ENCODE data around the gene PTRHD1. TPM values are rescaled to one million over a fixed set of nuclear protein-coding genes. Genes with fewer than 3 reads are reported as not detected.
A peak's percentile ranks its signal among the peaks of the same experiment; 100 is the strongest.

Gene PTRHD1
- total RNA-seq, 6 donors from 2014 or later: 13.8 to 45.8 (median 27.6) TPM

- Histone ChIP-seq H3K4me3 (no peak overlapping the region), H3K27me3 (no peaks in the 10 kb centered on the region), H3K36me3 (no peaks in the 10 kb centered on the region), H3K9me3 (no peaks in the 10 kb centered on the region), H3K4me1 (peaks cover 5 to 12% (median 8%) of the 10 kb centered on the region in 4 donors), H3K27ac (no peak overlapping the region)
- WGBS, 2 donors: 80 to 85% methylated on average over 17 of the region's 17 CpGs
- DNase-seq: no peak
- TF ChIP-seq EP300 (IDR thresholded peaks at IDR 0.05) (no peak), CTCF (IDR thresholded peaks at IDR 0.05) (no peak), POLR2A (IDR thresholded peaks at IDR 0.05) (no peak), POLR2AphosphoS5 (IDR thresholded peaks at IDR 0.05) (no peak)
- no peak for ATAC-seq (ENCODE audit: low FRiP score in 2 of 2)
These were observed 35.2 kb upstream of the PTRHD1 start for GRCh38 chr2:24828238-24828996.

DNA sequence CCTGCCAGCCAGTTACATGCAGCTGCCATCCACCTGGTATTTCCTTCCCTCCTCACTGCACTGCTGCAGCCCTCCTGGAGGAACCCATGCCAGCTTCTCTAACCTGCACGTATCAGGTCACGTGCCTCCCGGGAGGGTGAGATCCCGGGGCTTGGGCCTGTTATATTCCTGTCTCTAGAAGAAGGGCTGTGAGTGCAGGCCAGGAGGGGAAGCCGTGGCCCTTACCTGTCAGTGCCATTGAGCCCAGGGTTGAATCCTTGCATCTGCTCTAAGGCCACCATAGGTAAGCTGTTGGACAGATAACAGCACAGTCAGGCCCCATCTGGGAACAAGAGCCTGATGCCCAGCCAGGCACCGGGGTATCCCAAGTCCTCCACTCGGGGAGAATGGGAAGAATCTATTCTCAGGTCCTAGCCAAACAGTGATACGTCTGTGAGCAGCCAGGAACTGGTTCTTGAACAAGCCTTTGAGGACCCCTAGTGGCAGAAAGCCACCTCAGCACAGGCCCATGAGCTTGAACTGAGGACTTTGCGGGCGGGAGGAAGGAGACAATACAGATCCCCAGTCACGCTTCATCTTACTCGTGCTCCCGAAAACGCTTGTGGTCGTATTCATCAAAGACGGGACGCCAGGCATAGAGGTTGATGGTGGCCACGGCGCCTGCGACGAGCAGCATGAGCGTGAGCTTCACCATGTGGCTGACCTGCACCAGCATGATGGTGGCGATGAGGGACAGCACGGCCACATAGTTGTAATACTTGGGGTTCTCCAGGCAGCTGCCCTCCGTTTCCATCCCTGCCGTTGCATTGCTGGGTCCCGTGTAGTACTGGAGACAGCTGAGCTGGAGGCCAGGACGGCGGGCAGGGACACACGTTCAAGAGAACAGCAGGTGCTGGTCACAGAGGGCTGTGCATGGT lies 34.4 kb upstream of the PTRHD1 start:
- H3K27ac ChIP-seq: no peak overlapping the region
- H3K27me3 ChIP-seq: no peaks in the 10 kb centered on the region
- no peak overlapping the region for H3K4me3 ChIP-seq
- peak; percentile 79 to 80 for DNase-seq
- no peaks in the 10 kb centered on the region for H3K9me3 ChIP-seq
- TF ChIP-seq CTCF (IDR thresholded peaks at IDR 0.05) (peak; percentile 83 to 90 (median 86)), POLR2AphosphoS5 (IDR thresholded peaks at IDR 0.05) (no peak)
- peaks cover 0 to 4% (median 0%) of the 10 kb centered on the region in 4 donors for H3K36me3 ChIP-seq
- peak; percentile 87 to 90 for ATAC-seq (ENCODE audit: low FRiP score in 2 of 2)
- 30 to 49% methylated on average over 21 to 30 of the region's 30 CpGs for WGBS, 2 donors
- peaks cover 5 to 12% (median 8%) of the 10 kb centered on the region in 4 donors for H3K4me1 ChIP-seq

- H3K9me3 ChIP-seq: no peaks in the 10 kb centered on the region
- H3K36me3 ChIP-seq: peaks cover 0 to 6% (median 2%) of the 10 kb centered on the region in 4 donors
- TF ChIP-seq EP300 (IDR thresholded peaks at IDR 0.05) (no peak), CTCF (IDR thresholded peaks at IDR 0.05) (no peak), POLR2AphosphoS5 (IDR thresholded peaks at IDR 0.05) (no peak), POLR2A (IDR thresholded peaks at IDR 0.05) (no peak)
- WGBS, 2 donors: 51 to 70% methylated on average over 5 of the region's 5 CpGs
- H3K27ac ChIP-seq: no peak overlapping the region
- H3K27me3 ChIP-seq: no peaks in the 10 kb centered on the region
- H3K4me3 ChIP-seq: no peak overlapping the region
- no peak for DNase-seq
- no peak for ATAC-seq (ENCODE audit: low FRiP score in 2 of 2)
- H3K4me1 ChIP-seq: peaks cover 5 to 12% (median 8%) of the 10 kb centered on the region in 4 donors
These were observed 33.6 kb upstream of the PTRHD1 start for GRCh38 chr2:24826773-24827145.

DNA sequence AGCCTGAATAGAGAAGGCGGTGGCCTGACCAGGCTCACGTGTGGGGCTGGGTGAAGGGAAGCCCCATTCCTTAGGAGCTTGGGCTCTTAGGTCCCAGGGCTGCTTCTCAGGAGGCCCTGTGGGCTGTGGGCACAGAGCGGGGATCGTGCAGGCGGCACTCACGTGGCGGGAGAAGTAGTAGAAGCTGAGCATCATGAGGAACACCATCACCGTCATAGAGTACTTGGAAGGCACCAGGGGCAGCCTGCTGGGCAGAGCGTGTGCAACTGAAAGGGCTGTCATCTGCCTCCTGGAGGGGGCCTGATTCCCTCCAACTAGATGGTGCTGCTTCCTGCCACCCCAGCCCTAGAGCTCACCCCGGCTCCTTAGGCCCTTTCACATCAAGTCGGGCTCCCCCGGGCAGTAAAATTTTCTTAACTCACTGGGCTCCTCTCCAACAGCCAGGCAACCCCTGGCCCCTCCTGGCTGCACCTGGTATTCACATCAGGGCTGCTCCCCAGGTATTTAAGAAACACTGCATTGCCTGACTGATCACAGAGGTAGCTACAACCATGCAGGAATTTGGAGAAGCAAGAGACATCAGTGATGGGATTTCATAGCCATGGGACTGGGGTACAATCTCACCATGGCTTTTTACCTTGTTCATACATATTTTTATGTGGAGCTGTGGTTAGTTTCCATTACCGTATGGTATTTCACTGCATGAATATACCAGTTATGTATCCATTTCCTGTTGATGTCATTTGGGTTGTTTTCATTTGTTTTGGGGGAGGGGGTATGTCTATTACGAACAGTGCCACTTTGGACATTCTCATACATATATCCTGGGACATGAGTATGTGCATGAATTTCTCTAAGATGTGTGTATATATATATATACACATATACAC lies 32.9 kb upstream of the PTRHD1 start:
- Histone ChIP-seq H3K27me3 (no peaks in the 10 kb centered on the region), H3K9me3 (no peaks in the 10 kb centered on the region), H3K36me3 (peaks cover 0 to 12% (median 5%) of the 10 kb centered on the region in 4 donors), H3K4me1 (peaks cover 5 to 12% (median 8%) of the 10 kb centered on the region in 4 donors), H3K27ac (no peak overlapping the region), H3K4me3 (no peak overlapping the region)
- ATAC-seq (ENCODE audit: low FRiP score in 2 of 2): no peak
- WGBS, 2 donors: 89% methylated on average over 11 to 13 of the region's 14 CpGs
- DNase-seq: no peak
- no peak for TF ChIP-seq CTCF (IDR thresholded peaks at IDR 0.05)
